A673 (cell line): ENCODE results near the gene ZNF672. TPM values are rescaled to one million over a fixed set of nuclear protein-coding genes. Genes with fewer than 3 reads are reported as not detected.
A peak's percentile ranks its signal among the peaks of the same experiment; 100 is the strongest.

Source experiments
- BruUV-seq: library from RNA; stranded (reverse); fragments of 400-500 nt; replicated peaks from 2 replicates; lab custom pipeline; 2021; lab: Mats Ljungman, UMichigan
- CTCF ChIA-PET: fragments of 300-600 bp; sonication (Branson Sonifier 250); formaldehyde crosslinking; loops from one replicate; lab custom pipeline; 2022; ENCODE audit warnings: antibody characterized with exemption; lab: Charles Lee
- POLR2A ChIA-PET: fragments of 300-600 bp; sonication (Branson Sonifier 250); formaldehyde crosslinking; loops from one replicate; lab custom pipeline; 2022; ENCODE audit warnings: antibody characterized with exemption; ENCODE audit not compliant: low non-redundant PET; lab: Charles Lee
- DNase-seq: peaks from one replicate; pipeline ENCODE4 v3.0.0-alpha.2; 2015; ENCODE audit warnings: low spot score
- H3K27ac ChIP-seq: fragments of 200-600 bp; sonication (generic); 2 replicates; pipeline ENCODE4 v1.5.1; 2016; ENCODE audit warnings: mixed run types, low read depth, mild to moderate bottlenecking, mixed read lengths, antibody characterized with exemption, low read length; ENCODE audit not compliant: poor library complexity, severe bottlenecking
- H3K27me3 ChIP-seq: fragments of 200-600 bp; sonication (generic); replicated peaks from 2 replicates; pipeline ENCODE4 v1.6.1; 2017; ENCODE audit warnings: mixed run types, low read depth, mild to moderate bottlenecking, mixed read lengths, antibody characterized with exemption, low read length; ENCODE audit not compliant: insufficient read depth, poor library complexity
- H3K36me3 ChIP-seq: fragments of 200-600 bp; sonication (generic); 2 replicates; pipeline ENCODE4 v1.6.1; 2016; ENCODE audit warnings: mixed run types, mild to moderate bottlenecking, mixed read lengths, antibody characterized with exemption, low read length; ENCODE audit not compliant: insufficient read depth, poor library complexity, severe bottlenecking
- H3K4me1 ChIP-seq: fragments of 200-600 bp; sonication (generic); 2 replicates; pipeline ENCODE4 v1.6.1; 2017; ENCODE audit warnings: mixed run types, mild to moderate bottlenecking, mixed read lengths, antibody characterized with exemption, low read length; ENCODE audit not compliant: insufficient read depth, poor library complexity, severe bottlenecking
- H3K4me3 ChIP-seq: fragments of 200-600 bp; sonication (generic); 2 replicates; pipeline ENCODE4 v1.5.1; 2016; ENCODE audit warnings: low read depth, mixed run types, mild to moderate bottlenecking, mixed read lengths, low read length; ENCODE audit not compliant: poor library complexity, severe bottlenecking
- H3K9me3 ChIP-seq: fragments of 200-600 bp; sonication (generic); 2 replicates; pipeline ENCODE4 v1.6.1; 2016; ENCODE audit warnings: mixed run types, low read depth, mild to moderate bottlenecking, mixed read lengths, antibody characterized with exemption, low read length; ENCODE audit not compliant: poor library complexity, severe bottlenecking
- EZH2 ChIP-seq: fragments of 200-600 bp; sonication (generic); IDR thresholded peaks from 2 replicates; pipeline ENCODE4 v1.6.1; 2017; ENCODE audit warnings: borderline replicate concordance, low read depth, mild to moderate bottlenecking, mixed read lengths, antibody characterized with exemption, low read length; ENCODE audit not compliant: poor library complexity, severe bottlenecking
- intact Hi-C: fragments of 100-400 bp; cut with micrococcal nuclease; formaldehyde crosslinking; loops from one replicate; pipeline ENCODE4 v1.10.0; 2022; ENCODE audit not compliant: unreplicated experiment
- total RNA-seq: library from RNA; stranded (reverse); gene quantifications from 2 replicates; pipeline ENCODE4 v1.2.3, GENCODE V29; 2021
- TF ChIP-seq, protein P1 (sequence below): fragments of 300-800, 200-600 bp; sonication (generic); conservative IDR thresholded peaks from 2 replicates; pipeline ENCODE4 v1.5.1; 2017; ENCODE audit warnings: low read depth, mild to moderate bottlenecking, antibody characterized with exemption, low read length, moderate library complexity, mixed read lengths

Gene ZNF672
- total RNA-seq, 1 experiment from 2014 or later, result 21.6 TPM

DNA sequence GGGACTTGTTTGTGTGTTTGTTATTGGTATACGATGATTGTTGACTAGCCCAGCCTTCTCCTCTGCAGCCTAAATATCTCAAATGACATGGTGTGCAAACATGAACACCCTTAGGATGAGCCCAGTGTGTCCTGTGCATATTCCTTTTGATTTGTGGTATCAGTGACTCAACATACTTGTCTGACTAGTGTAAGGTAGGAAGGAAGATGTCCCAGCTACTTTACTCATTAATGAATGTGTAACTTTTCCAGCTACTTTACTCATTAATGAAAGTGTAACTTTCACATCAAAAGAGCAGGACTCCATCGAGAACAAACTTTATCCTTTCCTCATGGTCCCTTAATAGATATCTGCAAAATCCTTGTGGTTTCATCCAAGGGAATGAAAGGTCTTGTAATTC is 23.6 kb downstream of the ZNF672 start:
- intact Hi-C loops, result no loop called here
- TF ChIP-seq, protein P1, sequence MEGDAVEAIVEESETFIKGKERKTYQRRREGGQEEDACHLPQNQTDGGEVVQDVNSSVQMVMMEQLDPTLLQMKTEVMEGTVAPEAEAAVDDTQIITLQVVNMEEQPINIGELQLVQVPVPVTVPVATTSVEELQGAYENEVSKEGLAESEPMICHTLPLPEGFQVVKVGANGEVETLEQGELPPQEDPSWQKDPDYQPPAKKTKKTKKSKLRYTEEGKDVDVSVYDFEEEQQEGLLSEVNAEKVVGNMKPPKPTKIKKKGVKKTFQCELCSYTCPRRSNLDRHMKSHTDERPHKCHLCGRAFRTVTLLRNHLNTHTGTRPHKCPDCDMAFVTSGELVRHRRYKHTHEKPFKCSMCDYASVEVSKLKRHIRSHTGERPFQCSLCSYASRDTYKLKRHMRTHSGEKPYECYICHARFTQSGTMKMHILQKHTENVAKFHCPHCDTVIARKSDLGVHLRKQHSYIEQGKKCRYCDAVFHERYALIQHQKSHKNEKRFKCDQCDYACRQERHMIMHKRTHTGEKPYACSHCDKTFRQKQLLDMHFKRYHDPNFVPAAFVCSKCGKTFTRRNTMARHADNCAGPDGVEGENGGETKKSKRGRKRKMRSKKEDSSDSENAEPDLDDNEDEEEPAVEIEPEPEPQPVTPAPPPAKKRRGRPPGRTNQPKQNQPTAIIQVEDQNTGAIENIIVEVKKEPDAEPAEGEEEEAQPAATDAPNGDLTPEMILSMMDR, result no peak
- TF ChIP-seq EZH2, result no peak
- POLR2A ChIA-PET, result no interaction called here

DNA sequence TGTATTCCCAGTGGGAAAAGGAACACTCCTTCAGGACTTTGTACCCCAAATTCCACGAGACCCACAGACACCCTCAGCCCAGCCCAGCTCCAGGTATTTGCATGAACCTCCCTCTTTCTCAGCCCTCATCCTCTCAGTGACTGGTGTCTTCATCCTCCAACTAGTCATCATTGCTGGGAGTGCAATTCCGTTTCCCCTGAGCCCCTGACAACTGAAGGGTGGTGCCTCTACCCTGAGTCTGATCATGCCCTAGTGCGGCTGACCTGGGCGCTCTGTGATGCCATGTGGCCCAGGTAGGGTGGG is 24.6 kb downstream of the ZNF672 start:
- peaks cover 21% of the 10 kb centered on the region for H3K4me1 ChIP-seq
- no peaks in the 10 kb centered on the region for H3K36me3 ChIP-seq
- no peaks in the 10 kb centered on the region for H3K9me3 ChIP-seq
- peaks cover 3% of the 10 kb centered on the region for H3K27me3 ChIP-seq
- H3K4me3 ChIP-seq, result peak overlapping the region; percentile 58
- intact Hi-C loops, result no loop called here
- POLR2A ChIA-PET, result no interaction called here
- CTCF ChIA-PET, result no interaction called here
- TF ChIP-seq, protein P1, result no peak
- TF ChIP-seq EZH2, result no peak
- H3K27ac ChIP-seq, result no peak overlapping the region
- DNase-seq, result no peak
- no TSS peak for BruUV-seq

More for the DNA sequence above, 23.6 kb downstream of the ZNF672 start:
- Histone ChIP-seq H3K36me3 (no peaks in the 10 kb centered on the region), H3K27me3 (peaks cover 3% of the 10 kb centered on the region), H3K4me3 (no peak overlapping the region), H3K27ac (no peak overlapping the region), H3K9me3 (no peaks in the 10 kb centered on the region), H3K4me1 (peaks cover 27% of the 10 kb centered on the region)
- CTCF ChIA-PET, result no interaction called here
- DNase-seq, result no peak
- BruUV-seq, result no TSS peak

DNA sequence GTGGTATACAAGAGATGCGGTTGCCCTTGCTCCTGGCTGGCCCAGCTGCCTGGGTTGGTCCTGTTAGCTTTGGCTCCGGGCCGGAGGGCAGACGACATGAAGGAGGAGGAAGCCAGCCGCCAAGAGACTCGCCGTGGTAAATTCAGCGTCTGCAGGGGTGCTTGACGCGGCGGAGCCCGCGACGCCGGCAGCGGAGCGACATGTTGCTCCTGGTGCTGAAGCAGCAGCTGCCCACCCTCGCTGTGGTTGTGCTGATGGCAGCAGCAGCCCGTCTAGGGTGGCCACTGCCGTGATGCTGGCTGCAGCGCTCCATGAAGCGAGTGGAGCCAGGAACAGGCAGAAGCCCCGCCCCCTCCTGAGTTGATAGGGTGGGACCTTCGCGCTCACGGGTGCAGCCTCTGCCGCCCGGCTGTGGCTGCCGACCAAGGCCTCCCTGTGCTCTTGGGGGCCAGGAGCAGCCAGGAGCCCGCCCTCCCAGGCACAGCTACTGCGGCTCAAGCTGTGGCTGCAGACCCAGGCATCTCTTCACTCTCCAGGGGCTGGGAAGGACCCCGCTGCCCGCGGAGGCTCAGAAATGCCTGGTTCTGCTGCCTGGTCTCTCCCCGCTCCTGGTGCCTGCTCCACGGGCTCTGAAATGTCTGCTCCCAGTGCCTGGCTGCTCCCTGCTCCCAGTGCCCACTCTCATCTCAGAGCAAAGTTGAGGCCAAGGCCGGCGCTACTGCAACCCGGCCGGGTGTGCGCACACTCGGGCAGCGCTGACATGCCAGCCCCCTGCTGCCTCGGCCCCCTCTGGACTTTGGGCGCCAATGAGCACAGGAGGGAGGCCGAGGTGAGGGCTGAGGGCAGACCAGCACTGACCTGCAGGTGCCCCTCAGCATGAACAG is 25.2 kb downstream of the ZNF672 start:
- DNase-seq, result peak; percentile 82
- POLR2A ChIA-PET, result no interaction called here
- H3K9me3 ChIP-seq, result no peaks in the 10 kb centered on the region
- H3K4me3 ChIP-seq, result peak overlapping the region; percentile 58
- H3K27ac ChIP-seq, result no peak overlapping the region
- BruUV-seq, result no TSS peak
- H3K27me3 ChIP-seq, result peaks cover 3% of the 10 kb centered on the region
- no peaks in the 10 kb centered on the region for H3K36me3 ChIP-seq
- peaks cover 15% of the 10 kb centered on the region for H3K4me1 ChIP-seq
- no peak for TF ChIP-seq EZH2
- TF ChIP-seq, protein P1, result no peak
- intact Hi-C loops, result no loop called here
- CTCF ChIA-PET, result no interaction called here
